Measurements from ENCODE around the gene PKM. TPM values are rescaled to one million over a fixed set of nuclear protein-coding genes. Genes with fewer than 3 reads are reported as not detected.

The PKM gene
- total RNA-seq, 4 donors from 2014 or later, result 259 to 431 (median 291) TPM

DNA sequence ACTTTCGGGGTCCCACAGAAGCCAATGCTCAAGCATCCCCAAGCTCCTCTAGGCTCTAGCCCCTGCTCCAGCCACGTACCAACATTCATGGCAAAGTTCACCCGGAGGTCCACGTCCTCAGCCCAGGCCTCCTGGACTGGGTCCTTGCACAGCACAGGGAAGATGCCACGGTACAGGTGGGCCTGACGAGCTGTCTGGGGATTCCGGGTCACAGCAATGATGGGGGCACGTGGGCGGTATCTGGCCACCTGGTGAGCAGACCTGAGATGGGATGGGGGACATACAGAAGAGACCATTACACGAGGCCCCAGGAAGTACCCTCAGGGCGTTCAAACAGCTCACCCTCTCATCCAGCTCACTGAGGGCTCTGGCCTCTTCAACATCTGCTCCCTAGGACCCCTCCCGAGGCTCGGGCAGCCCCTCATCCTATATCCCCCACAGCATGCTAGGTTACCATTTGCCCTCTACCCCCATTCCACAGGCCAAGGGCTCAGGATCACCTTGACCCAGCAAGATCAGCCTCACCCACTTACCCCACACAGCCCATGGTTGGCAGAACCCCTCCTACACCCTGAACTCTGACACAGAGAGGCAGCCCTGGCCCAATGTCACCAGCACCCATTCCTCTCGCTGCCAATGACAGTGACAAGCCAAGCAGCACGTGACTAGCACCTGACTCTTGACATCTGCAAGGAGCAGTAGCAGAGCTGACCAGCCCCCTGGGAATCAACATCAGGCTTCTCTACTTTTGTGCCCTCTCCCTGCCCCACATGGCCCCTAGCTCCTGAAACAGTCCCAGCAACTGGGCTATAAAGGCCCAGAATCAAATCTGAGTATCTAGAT lies 30.4 kb downstream of the PKM start:
- Histone ChIP-seq H3K27ac (peak overlapping the region in 3 of 4 donors; percentile 27 to 44 (median 43)), H3K4me1 (peaks cover 0 to 19% (median 5%) of the 10 kb centered on the region in 4 donors), H3K27me3 (peaks cover 23% of the 10 kb centered on the region), H3K36me3 (peaks cover 0 to 48% (median 19%) of the 10 kb centered on the region in 4 donors), H3K4me3 (no peak overlapping the region), H3K9me3 (no peaks in the 10 kb centered on the region)
- intact Hi-C loops (cut with DNase I; ENCODE audit: low total_unique reads) (loop anchor here (2.0 kb wide), 1 partner anchor 86 kb away; no protein-coding TSS in a partner anchor), in situ Hi-C loops (cut with MboI; ENCODE audit: low pct_ligation_motif_present in 1 of 4, low pct_unique_long_range_greater_than_20kb in 1 of 4, low sequenced_read_pairs in 3 of 4) (loop anchor here in 1 of 4 donors (10.0 kb wide), 1 partner anchor 74 kb away; the partner anchor contains the start of gene PARP6)
- DNase-seq, result no peak
- TF ChIP-seq POLR2A (IDR thresholded peaks at IDR 0.05) (no peak), POLR2AphosphoS5 (IDR thresholded peaks at IDR 0.05) (no peak), EP300 (IDR thresholded peaks at IDR 0.05; ENCODE audit: low read depth) (no peak)
- TF ChIP-seq, protein P1, sequence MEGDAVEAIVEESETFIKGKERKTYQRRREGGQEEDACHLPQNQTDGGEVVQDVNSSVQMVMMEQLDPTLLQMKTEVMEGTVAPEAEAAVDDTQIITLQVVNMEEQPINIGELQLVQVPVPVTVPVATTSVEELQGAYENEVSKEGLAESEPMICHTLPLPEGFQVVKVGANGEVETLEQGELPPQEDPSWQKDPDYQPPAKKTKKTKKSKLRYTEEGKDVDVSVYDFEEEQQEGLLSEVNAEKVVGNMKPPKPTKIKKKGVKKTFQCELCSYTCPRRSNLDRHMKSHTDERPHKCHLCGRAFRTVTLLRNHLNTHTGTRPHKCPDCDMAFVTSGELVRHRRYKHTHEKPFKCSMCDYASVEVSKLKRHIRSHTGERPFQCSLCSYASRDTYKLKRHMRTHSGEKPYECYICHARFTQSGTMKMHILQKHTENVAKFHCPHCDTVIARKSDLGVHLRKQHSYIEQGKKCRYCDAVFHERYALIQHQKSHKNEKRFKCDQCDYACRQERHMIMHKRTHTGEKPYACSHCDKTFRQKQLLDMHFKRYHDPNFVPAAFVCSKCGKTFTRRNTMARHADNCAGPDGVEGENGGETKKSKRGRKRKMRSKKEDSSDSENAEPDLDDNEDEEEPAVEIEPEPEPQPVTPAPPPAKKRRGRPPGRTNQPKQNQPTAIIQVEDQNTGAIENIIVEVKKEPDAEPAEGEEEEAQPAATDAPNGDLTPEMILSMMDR (IDR thresholded peaks at IDR 0.05), result no peak
- 83% methylated on average over 15 of the region's 15 CpGs; no CpG with 5 or more reads in 1 of the 2 donors for WGBS, 2 donors (ENCODE audit: low coverage in 1 of 2)

DNA sequence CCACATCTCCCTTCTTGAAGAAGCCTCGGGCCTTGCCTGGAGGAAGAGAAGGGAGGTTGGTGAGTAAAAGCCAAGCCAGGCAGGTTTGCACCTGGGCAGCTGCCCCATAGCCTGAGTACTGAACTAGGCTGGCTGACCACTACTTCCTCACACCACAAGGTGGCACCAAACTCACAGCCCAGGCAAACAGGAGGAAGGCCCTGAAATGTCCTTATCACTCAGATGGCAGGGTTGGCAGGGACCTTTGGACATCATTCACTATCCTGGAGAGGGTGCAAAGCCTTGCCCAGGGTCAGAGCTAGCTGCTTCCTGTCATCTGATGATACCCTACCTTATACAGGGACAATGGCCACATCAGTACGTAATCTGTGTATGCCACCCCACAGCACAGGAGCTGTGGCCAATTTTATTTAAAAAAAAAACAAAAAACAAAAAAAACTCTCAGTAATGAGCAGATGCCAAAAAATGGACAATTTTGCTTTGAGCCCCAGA lies 31.2 kb downstream of the PKM start:
- in situ Hi-C loops (cut with MboI; ENCODE audit: low pct_ligation_motif_present in 1 of 4, low pct_unique_long_range_greater_than_20kb in 1 of 4, low sequenced_read_pairs in 3 of 4) (loop anchor here in 1 of 4 donors (10.0 kb wide), 1 partner anchor 75 kb away; the partner anchor contains the start of gene PARP6), intact Hi-C loops (cut with DNase I; ENCODE audit: low total_unique reads) (loop anchor here (2.0 kb wide), 1 partner anchor 87 kb away; no protein-coding TSS in a partner anchor)
- DNase-seq, result peak; percentile 88
- Histone ChIP-seq H3K36me3 (peaks cover 0 to 41% (median 16%) of the 10 kb centered on the region in 4 donors), H3K27ac (peak overlapping the region in 3 of 4 donors; percentile 27 to 44 (median 43)), H3K4me3 (no peak overlapping the region), H3K27me3 (peaks cover 31% of the 10 kb centered on the region), H3K4me1 (peaks cover 0 to 19% (median 5%) of the 10 kb centered on the region in 4 donors), H3K9me3 (no peaks in the 10 kb centered on the region)
- no peak for TF ChIP-seq POLR2A (IDR thresholded peaks at IDR 0.05)
- peak in 1 of 3 donors; percentile 32 for TF ChIP-seq POLR2AphosphoS5 (IDR thresholded peaks at IDR 0.05)
- TF ChIP-seq EP300 (IDR thresholded peaks at IDR 0.05; ENCODE audit: low read depth), result no peak
- TF ChIP-seq, protein P1 (IDR thresholded peaks at IDR 0.05), result peak; percentile 90 to 94 (median 91)
- 37% methylated on average over 2 of the region's 2 CpGs; no CpG with 5 or more reads in 1 of the 2 donors for WGBS, 2 donors (ENCODE audit: low coverage in 1 of 2)

DNA sequence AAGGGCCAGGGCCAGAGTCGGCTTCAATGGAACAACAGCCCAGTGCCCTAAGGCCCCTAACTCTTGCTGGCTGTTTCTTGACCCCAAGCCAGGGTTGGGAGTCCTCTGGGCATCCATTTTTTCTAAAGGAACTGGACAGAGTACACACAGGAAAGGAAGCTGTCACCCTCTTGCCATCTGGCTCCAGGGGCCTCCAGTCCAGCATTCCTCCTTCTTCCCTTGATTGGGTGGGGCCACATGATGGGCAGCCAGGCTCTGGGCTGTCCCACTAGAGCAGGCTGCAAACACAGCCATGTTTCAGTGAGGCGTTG lies 31.8 kb downstream of the PKM start:
- TF ChIP-seq, protein P1 (IDR thresholded peaks at IDR 0.05), result no peak
- TF ChIP-seq POLR2AphosphoS5 (IDR thresholded peaks at IDR 0.05) (no peak), EP300 (IDR thresholded peaks at IDR 0.05; ENCODE audit: low read depth) (no peak), POLR2A (IDR thresholded peaks at IDR 0.05) (no peak)
- Histone ChIP-seq H3K4me3 (no peak overlapping the region), H3K9me3 (no peaks in the 10 kb centered on the region), H3K27ac (no peak overlapping the region), H3K27me3 (peaks cover 31% of the 10 kb centered on the region), H3K36me3 (peaks cover 0 to 39% (median 13%) of the 10 kb centered on the region in 4 donors), H3K4me1 (peaks cover 0 to 19% (median 5%) of the 10 kb centered on the region in 4 donors)
- in situ Hi-C loops (cut with MboI; ENCODE audit: low pct_ligation_motif_present in 1 of 4, low pct_unique_long_range_greater_than_20kb in 1 of 4, low sequenced_read_pairs in 3 of 4) (no loop called here), intact Hi-C loops (cut with DNase I; ENCODE audit: low total_unique reads) (no loop called here)
- no peak for DNase-seq
- 73% methylated on average over 2 of the region's 2 CpGs; no CpG with 5 or more reads in 1 of the 2 donors for WGBS, 2 donors (ENCODE audit: low coverage in 1 of 2)

Measured in transverse colon (tissue), 4 donors.